Cardiac muscle cell (in vitro differentiated cells and primary cell): ENCODE results near the gene IFNAR1. TPM values are rescaled to one million over a fixed set of nuclear protein-coding genes. Genes with fewer than 3 reads are reported as not detected.
A peak's percentile ranks its signal among the peaks of the same experiment; 100 is the strongest.

ENCODE experiments used
- DNase-seq, 2 donors: peaks; one replicate each; pipeline versions ENCODE4 v3.0.0 to v3.0.0-alpha.2; 2010 to 2017; ENCODE audit warnings: low read depth in 1 of 2, low spot score in 1 of 2
- H3K27ac ChIP-seq: fragments of 200-600 bp; sonication (generic); 2 replicates; pipeline ENCODE4 v1.5.1; 2016
- H3K27me3 ChIP-seq: fragments of 200-600 bp; sonication (generic); 2 replicates; pipeline ENCODE4 v1.6.0; 2016; ENCODE audit warnings: control low read depth
- H3K36me3 ChIP-seq: fragments of 200-600 bp; sonication (generic); 2 replicates; pipeline ENCODE4 v1.5.1; 2016; ENCODE audit warnings: control low read depth
- H3K4me1 ChIP-seq: fragments of 200-600 bp; sonication (generic); 2 replicates; pipeline ENCODE4 v1.8.1; 2017; ENCODE audit warnings: low read depth, mild to moderate bottlenecking, mixed run types
- H3K4me3 ChIP-seq: fragments of 200-600 bp; sonication (generic); 2 replicates; pipeline ENCODE4 v1.5.1; 2016; ENCODE audit warnings: mild to moderate bottlenecking
- H3K9me3 ChIP-seq: fragments of 200-600 bp; sonication (generic); 2 replicates; pipeline ENCODE4 v1.5.1; 2017; ENCODE audit warnings: low read depth, mild to moderate bottlenecking, control low read depth
- CTCF ChIP-seq: IDR thresholded peaks from 2 replicates; pipeline ENCODE4 v1.5.1; 2012; ENCODE audit warnings: low read depth, mild to moderate bottlenecking, low read length
- polyA plus RNA-seq: library from polyadenylated mRNA; unstranded; fragments of >200 nt; fragmentation: Nextera tagmentation; extraction: Ambion mirVana; gene quantifications from 2 replicates; pipeline ENCODE4 v1.2.1, GENCODE V29; 2016
- total RNA-seq: library from RNA; depleted of rRNA; stranded (reverse); fragments of >200 nt; gene quantifications from 2 replicates; pipeline ENCODE4 v1.2.3, GENCODE V29; 2016

Gene IFNAR1
- total and polyA plus RNA-seq, 2 experiments from 2014 or later, result 6.5 to 18.6 TPM

- Histone ChIP-seq H3K27ac (no peak overlapping the region), H3K36me3 (no peaks in the 10 kb centered on the region), H3K9me3 (no peaks in the 10 kb centered on the region), H3K27me3 (no peaks in the 10 kb centered on the region), H3K4me3 (no peak overlapping the region), H3K4me1 (no peaks in the 10 kb centered on the region)
- DNase-seq, result no peak
- no peak for TF ChIP-seq CTCF
Observed at GRCh38 chr21:33286076-33286475, 38.7 kb upstream of the IFNAR1 start.

- Histone ChIP-seq H3K36me3 (no peaks in the 10 kb centered on the region), H3K27me3 (no peaks in the 10 kb centered on the region), H3K9me3 (no peaks in the 10 kb centered on the region), H3K4me3 (no peak overlapping the region), H3K4me1 (no peaks in the 10 kb centered on the region), H3K27ac (no peak overlapping the region)
- TF ChIP-seq CTCF, result no peak
- peak in 1 of 2 donors; percentile 87 for DNase-seq
Observed at GRCh38 chr21:33286600-33287456, 37.9 kb upstream of the IFNAR1 start.

- H3K9me3 ChIP-seq, result no peaks in the 10 kb centered on the region
- no peak overlapping the region for H3K4me3 ChIP-seq
- no peaks in the 10 kb centered on the region for H3K27me3 ChIP-seq
- no peak overlapping the region for H3K27ac ChIP-seq
- no peaks in the 10 kb centered on the region for H3K36me3 ChIP-seq
- DNase-seq, result peak in 1 of 2 donors; percentile 71
- TF ChIP-seq CTCF, result no peak
- H3K4me1 ChIP-seq, result no peaks in the 10 kb centered on the region
Observed at GRCh38 chr21:33289199-33289819, 35.5 kb upstream of the IFNAR1 start.

GRCh38 chr21:33290441-33290840, 34.3 kb upstream of the IFNAR1 start:
- H3K4me3 ChIP-seq, result no peak overlapping the region
- no peak for TF ChIP-seq CTCF
- no peak for DNase-seq
- H3K36me3 ChIP-seq, result no peaks in the 10 kb centered on the region
- H3K4me1 ChIP-seq, result no peaks in the 10 kb centered on the region
- H3K27ac ChIP-seq, result no peak overlapping the region
- H3K9me3 ChIP-seq, result no peaks in the 10 kb centered on the region
- no peaks in the 10 kb centered on the region for H3K27me3 ChIP-seq

- H3K4me3 ChIP-seq, result no peak overlapping the region
- no peaks in the 10 kb centered on the region for H3K27me3 ChIP-seq
- H3K36me3 ChIP-seq, result no peaks in the 10 kb centered on the region
- no peak for DNase-seq
- no peaks in the 10 kb centered on the region for H3K4me1 ChIP-seq
- no peak overlapping the region for H3K27ac ChIP-seq
- no peaks in the 10 kb centered on the region for H3K9me3 ChIP-seq
- TF ChIP-seq CTCF, result no peak
Observed at GRCh38 chr21:33291686-33292085, 33.1 kb upstream of the IFNAR1 start.
